AML-193 (cell line): ENCODE measurements around the gene SLC19A1.

Experiments used
- DNase-seq, 2 experiments: peaks; one replicate each; lab custom pipeline; 2025; lab: John Stamatoyannopoulos, UW

The SLC19A1 gene

DNA sequence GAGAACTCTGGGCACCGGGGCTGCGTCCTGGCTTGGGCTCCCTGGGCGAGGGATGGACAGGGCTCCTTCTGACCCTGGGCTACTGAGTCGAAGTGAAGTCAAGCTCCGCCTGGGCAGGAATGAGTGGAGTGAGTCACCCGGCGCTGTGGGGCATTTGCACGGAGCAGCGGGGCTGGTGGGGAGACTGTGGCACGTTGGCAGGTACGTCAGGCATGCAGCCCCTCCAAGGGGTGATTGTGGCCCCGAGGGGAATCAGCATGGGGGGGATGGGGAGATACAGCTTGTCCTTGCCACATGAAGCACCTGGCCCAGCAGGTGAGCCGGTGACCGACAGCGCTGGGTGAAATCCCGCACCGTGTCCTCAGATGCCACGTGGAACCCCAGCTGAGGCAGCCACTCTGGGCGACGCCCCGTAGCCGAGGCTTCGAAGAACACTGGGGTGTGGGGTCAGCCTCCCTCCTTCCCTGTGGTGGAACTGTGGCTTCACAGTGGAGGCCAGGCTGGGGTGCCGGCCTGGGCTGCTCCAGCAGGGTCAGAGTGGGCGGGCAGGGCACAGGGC is 74.9 kb downstream of the SLC19A1 start:
- no peak for DNase-seq

DNA sequence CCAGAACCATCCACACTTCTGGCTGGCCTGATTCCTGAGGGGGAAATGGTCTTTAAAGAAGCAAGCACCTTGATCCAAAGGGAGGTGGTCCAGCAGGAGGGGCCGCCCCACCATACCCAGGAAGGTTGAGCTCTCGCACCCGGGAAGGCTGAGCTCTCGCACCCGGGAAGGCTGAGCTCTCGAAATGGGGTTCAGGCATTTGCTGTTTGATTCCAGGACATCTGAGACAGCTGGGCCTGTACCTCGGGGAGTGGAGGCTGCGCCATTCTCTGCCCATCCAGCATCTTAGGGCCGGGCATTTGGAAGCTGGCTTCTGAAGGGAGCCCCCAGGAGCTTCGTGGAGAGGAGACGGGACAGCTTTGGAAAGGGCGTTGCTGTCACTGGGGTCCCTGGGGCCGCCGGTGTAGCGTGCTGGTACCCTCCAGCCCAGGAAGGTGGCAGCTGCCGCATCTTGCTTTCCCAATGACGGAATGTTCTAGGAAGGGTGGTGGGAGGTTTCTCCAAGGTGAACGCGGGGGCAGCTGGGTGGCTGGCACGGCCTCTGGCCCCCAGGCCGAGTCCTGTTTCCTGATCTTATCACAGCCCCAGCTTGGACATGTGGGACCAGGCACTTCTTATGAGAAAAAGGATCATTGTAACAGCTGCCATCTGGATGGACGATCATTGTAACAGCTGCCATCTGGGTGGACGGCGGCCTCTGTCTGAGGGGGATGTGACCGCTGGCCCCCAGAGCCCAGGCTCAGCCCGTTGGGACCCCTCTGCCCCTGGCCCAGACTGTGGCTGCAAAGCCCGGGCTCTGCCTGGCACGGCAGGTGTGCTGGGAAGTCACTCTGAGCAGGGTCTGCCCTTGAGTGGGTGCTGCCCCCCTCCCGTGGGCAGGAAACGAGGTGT is 75.7 kb downstream of the SLC19A1 start:
- DNase-seq: no peak

DNA sequence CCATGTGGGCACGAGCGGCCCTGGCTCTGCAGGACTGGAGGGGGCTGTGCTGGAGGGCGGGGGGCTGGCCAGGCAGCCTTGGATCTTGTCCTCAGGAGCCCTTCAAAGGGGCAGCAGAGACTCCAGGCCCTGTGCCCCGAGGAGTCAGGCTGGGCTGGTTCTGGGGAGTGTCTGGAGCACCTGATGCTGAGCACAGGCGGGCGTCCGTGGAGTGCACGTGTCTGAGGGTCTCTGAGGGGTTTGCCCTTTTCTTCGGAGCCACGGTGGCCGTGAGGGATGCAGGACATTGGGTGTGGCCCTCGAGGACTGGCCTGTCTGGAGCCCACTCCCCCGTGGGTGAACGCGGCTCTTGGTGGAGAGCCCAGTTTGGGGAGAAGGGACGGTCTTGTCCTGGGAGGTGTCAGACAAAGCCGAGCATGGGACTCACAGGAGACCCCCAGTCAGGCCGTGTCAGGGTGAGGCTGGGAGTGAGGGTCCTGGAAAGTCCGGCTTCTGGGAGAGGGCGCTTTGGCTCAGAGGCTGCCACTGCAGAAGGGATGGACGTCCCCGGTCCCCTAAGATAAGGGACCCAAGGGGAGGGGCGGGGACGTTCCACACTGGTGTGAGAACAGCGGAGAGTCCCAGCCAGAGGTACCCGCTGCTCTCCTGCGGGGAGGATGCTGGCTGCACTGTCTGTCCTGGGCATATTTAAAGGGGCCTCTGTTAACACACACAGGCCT is 76.5 kb downstream of the SLC19A1 start:
- no peak for DNase-seq

DNA sequence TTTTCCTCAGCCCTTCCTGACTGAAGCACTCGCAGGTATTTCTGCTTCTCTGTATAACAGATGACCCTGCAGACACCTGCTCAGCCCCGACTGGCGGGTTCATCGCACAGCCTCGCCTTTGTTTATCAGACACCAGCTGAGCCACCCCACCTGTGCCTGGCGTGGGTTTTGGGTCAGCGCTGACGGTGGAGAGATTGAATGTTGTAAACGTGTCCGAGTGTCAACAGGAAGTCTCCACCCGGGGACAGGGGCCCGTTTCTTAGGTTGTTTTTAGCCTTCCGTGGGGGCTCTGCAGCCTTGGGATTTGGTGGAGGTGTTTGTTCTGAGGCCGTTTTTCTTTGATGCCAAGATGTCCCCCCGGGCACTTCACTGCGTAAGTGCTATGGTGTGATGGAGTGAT is 77.1 kb downstream of the SLC19A1 start:
- no peak for DNase-seq

DNA sequence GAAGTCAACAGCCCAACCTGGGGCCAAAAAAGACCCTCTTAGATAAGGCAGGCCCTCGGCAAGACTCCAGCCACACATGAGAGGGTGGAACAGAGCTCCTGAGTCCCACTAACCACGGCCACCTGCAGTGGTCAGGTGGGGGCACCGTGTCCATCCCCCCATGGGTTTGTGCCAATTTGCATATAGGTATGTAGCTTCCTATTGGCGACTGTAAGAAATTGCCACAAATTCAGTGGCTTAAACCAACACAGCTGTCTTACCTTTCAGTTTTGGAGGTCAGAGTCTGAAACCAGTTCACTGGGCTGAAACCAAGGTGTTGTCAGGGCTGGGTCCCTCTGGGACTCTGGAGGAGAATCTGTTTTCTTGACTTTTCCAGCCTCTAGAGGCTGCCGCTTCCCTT is 77.9 kb downstream of the SLC19A1 start:
- DNase-seq: no peak

DNA sequence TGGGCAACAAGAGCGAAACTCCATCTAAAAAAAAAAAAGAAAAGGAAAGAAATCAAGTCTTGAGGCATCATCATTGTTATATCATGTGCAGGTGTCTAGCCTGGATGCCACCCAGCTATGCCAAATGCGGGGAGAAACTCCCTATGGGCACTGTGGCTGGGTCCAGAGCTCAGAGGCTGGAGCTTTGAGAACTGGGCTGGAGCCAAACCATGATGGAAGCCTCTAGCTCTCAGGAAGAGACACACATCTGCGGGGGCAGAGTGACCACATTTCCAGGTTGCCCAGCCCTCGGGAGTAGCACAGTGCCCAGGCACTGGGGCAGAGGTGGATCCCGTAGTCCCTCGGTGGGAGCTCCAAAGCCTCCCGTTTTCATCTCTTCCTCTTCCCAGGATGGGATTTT is 78.4 kb downstream of the SLC19A1 start:
- DNase-seq: no peak

DNA sequence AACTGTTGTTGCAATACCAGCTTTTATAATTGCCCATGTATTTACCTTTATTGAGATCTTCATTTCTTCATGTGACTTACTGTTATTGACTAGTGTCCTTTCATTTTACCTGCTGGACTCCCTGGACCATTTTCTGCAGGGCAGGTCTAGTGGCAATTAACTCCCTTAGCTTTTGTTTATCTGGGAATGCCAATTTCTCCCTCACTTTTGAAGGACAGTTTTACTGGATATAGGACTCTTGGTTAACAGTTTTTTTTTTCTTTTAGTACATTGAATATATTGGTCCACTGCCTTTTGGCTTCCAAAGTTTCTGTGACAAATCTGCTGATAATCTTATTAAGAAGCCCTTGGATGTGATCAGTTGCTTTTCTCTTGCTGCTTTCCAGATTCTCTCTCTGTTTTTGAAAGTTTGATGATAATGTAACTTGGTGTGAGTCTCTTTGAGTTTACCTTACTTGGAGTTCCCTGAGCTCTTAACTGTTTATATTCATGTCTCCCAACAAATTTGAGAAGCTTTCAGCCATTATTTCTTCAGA is 80.4 kb downstream of the SLC19A1 start:
- no peak for DNase-seq

DNA sequence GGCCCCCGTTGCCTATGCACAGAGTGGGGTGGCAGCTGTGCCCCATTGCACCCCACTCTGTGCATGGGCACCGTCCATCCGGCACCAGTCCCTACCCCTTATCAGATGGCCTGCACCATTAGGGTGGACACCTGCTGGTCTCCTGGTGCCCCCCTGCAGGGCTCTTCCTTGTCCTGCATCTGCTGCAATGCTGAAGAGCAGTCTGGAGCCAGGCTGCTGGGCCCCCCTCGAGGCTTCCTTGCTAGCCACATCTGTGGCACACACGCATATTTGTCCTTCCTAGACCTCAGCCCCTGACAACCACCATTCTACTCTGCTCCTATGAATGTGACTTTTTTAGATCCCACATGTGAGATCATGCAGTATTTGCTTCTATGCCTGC is 80.9 kb downstream of the SLC19A1 start:
- DNase-seq: no peak

DNA sequence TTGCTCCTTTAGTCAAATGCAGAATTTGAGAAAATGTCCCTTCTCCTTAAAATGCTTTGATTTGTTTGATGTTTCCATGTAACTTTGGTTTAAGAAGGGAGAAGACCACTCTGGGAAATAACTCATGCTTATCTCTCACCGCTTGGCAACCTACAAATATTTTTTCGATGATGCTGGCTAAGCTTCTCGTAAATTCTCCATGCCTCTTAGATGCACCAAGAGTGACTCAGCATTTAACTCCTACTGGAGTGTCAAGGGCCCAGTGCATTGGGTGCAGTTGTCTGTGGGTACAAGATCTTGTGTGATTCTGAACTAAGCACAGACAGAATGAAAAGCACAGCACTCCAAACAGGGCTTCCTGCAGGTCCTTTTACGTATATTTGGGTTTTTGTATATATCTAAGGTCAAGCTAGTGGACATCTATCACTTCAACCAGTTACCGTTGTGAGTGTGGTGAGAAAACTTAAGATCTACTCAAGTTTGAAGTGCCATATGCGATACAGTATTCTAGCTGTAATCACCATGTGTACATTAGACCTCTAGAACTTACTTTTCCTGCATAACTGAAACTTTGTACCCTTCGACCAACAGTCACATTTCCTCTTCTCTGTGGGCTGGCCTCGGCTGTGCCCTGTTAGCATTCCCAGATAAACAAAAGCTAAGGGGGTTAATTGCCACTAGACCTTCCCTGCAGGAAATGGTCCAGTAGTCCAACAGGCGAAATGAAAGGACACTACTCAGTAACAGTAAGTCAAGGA is 81.5 kb downstream of the SLC19A1 start:
- no peak for DNase-seq

DNA sequence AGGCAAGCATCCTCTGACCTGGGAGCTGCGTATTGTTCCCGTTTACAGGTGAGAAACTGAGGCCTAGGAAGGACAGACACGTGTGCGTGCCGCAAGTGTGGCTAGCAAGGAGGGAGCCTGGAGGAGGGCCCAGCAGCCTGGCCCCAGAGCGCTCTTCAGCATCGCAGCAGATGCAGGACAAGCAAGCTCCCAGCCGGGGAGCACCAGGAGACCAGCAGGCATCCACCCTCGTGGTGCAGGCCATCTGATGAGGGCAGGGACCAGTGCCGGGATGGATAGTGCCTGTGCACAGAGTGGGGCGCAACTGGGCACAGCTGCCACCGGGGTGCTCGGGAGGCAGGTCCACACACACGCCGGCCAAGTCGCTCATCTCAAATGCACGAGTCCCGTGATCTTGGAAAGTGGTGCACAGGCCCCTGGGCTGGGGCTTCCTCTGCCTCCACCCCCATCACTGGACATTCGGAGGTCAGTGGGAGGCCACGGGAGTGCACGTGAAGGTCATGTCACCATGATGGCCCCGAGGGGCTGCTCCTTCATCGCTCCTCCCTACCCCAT is 82.2 kb downstream of the SLC19A1 start:
- no peak for DNase-seq

DNA sequence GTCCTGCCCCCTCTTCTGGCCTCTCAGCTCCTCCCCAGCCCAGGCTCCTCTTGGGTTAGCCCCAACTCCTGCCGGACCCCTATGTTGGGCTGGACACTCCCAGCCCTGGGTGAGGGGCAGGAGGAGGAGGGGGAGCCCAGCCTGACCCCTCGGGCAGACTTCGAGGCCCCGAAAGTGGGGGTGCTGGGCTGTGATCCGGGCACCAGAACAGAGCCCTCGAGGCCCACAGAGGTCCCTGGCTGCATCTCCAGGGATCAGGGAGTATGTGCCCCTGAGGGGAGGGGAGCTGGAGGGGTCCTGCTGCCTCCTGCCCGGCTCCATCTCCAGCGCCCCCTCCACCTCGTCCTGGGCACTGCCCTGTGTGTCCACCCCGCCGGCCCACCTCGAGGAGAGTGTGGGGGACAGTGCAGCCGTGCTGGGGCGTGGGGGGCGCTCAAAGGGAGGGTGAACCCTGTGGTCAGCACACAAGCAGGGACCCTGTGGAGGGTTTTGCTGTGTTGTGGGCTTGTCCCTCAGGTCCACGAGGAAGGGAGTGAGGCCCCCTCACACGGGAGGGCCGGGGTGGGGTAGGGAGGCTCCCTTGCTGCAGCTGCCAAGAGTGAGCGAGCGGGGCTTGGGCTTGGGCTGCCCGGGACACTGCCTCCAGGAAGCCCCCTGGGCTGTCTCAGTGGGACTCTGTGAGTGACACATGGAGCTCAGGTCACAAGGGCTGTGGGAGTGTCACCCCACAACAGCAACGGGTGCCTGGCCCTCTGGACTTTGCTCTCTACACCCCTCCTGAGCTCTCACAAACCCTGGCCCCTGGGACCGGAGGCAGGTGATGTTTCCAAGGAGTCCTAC is 82.8 kb downstream of the SLC19A1 start:
- no peak for DNase-seq

DNA sequence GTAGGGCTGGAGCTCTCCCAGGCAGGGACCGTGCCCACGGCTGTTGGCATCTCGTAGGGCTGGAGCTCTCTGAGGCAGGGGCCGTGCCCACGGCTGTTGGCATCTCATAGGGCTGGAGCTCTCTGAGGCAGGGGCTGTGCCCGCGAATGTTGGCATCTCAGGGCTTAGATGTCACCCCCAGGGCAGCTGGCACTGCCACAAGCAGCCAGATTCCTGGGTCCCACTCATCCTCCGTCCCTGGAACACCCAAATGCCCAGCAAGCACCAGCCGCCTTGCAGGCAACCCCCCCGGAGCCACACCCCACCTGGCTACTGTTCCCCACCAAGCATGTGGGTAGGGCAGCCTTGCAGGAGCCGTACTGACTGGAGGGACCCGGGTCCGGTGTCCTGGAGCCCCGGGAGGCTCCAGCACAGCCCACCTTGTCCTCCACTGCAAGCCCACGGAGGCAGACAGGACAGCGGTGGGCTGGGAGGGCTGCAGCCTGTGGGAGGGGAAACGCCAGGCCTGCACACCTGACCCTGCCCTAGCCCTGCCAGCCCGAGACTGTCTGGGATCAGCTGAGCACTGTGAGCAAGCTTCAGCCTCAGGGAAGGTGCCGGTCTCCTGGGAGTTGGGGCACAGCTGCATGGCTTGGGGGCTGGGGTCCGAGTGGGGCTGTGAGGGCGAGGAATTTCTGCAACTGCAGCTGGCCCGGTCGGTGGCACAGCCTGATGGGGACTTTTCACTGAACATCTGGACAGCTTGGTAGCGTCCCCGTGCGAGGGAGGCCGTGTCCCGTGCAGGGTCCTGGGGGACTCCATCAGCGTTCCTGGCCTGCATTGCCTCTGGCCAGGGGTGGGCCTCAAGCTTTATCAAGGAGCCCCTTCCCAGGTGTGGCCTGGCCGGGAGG is 83.7 kb downstream of the SLC19A1 start:
- DNase-seq: no peak

DNA sequence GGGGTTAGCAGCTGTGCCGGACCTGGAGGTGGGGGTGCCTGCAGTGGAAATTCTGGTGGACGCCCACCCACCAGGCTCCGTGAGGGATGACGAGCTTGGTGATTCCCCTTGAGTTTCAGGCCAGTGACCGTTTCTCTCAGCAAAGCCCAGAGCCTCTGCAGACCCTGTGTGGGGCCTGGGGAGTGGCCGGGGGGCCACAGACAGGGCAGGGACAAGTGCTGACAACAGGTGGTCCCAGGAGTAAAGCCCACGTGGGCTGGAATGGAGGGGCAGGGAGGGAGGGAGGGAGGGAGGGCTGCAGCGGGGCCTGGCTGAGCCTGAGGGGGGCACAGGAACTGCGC is 84.4 kb downstream of the SLC19A1 start:
- DNase-seq: no peak

DNA sequence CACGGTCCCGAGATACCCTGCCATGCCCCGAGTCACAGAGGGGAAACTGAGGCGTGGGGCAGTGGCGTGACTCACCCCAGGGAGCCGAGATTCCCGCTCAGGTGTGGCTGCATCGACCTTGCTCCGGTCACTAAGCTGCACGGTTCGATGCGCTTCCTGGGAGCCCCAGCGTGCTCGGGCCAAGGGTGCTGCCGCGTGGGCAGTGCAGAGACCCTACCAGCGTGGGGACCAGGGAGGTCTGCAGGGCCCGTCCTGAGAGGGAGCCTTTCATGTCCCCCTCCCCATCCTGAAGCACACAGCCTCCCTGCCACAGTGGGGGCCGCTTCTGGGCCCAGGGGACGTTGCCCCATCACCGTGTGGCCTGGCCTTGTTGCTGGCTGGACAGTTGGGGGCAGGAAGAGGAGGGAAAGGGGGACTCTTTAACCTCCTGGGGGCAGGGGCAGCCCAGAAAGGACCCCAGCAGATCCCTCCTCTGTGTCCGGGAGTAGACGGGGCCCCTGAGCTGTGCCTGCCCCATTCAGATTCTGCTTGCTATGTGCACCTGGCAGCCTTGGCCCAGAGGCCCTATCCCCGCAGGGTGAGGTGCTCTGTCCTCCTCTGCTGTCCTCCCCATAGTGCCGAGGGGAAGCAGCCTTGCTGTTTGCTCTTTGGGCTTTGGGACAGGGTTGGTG is 84.9 kb downstream of the SLC19A1 start:
- DNase-seq: no peak

DNA sequence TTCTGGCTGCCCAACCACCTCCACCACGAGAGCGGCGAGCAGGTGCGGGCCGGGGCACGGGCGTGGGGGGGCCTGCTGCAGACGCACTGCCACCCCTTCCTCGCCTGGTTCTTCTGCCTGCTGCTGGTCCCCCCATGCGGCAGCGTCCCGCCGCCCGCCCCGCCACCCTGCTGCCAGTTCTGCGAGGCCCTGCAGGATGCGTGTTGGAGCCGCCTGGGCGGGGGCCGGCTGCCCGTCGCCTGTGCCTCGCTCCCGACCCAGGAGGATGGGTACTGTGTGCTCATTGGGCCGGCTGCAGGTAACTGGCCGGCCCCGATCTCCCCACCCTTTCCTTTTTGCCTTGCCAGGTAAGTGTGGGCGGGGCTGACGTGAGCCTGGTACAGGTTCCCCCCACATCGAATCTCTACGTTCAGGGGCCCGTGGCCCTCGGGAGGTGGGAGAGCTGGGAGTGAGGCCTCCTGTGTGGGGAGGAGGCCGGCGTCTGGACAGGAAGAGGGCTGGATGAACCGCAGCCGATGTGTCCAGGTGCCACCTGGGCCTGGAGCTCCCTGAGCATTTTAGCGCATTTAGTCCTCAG is 85.6 kb downstream of the SLC19A1 start:
- no peak for DNase-seq

DNA sequence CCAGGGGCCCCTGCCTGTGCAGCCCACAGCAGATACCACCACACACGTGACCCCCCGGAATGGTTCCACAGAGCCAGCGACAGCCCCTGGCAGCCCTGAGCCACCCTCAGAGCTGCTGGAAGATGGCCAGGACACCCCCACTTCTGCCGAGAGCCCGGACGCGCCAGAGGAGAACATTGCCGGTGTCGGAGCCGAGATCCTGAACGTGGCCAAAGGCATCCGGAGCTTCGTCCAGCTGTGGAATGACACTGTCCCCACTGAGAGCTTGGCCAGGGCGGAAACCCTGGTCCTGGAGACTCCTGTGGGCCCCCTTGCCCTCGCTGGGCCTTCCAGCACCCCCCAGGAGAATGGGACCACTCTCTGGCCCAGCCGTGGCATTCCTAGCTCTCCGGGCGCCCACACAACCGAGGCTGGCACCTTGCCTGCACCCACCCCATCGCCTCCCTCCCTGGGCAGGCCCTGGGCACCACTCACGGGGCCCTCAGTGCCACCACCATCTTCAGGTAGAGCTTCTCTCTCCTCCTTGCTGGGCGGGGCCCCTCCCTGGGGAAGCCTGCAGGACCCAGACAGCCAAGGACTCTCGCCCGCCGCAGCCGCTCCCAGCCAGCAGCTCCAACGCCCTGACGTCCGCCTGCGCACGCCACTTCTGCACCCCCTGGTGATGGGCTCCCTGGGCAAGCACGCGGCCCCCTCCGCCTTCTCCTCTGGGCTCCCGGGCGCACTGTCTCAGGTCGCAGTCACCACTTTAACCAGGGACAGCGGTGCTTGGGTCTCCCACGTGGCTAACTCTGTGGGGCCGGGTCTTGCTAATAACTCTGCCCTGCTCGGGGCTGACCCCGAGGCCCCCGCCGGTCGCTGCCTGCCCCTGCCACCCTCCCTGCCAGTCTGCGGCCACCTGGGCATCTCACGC is 86.3 kb downstream of the SLC19A1 start:
- no peak for DNase-seq

DNA sequence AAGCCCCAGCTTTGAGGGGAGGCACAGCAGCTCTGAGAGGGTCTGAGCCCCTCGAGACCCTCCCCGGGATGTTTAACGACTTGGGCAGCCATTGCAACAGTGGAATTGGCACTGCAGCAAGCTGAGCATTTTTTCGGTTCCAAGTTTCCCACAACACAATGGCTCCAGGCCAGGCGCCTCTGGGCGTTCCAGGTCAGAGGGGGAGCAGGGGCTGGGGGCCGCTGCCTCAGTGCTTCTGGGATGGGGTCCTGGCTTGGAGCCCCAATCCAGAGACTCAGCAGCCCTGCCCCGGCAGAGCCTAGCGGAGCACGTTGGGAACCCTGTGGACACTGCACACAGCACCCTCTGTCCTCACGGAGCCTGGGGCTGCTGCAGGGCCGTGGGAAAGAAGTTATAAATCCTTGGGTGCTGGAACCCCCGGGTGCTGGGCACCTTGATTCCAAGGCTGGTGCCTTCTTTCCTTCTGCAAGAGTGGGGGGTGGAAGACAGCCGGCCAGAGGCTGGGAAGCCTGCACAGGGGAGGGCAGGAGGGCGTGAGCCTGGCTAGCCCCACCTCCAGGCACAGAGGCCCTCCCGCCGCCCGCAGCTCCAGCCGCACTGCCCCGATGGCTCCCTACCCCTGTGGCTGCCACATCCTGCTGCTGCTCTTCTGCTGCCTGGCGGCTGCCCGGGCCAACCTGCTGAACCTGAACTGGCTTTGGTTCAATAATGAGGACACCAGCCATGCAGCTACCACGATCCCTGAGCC is 87.1 kb downstream of the SLC19A1 start:
- DNase-seq: no peak
